Right lobe of liver (tissue), 4 donors: ENCODE results near the gene ADGRD1.

Experiments
- CTCF ChIP-seq, 4 donors: fragments of 200-600 bp in 3 of 4; fragments of 450-650 bp in 1 of 4; IDR thresholded peaks; one replicate each; pipeline versions ENCODE4 v1.5.1 to v1.8.0; 2016 to 2022; ENCODE audit warnings: antibody characterized with exemption in 4 of 4, mild to moderate bottlenecking in 2 of 4
- POLR2A ChIP-seq: fragments of 450-650 bp; IDR thresholded peaks from one replicate; pipeline ENCODE4 v1.6.1; 2017; ENCODE audit warnings: antibody characterized with exemption, mild to moderate bottlenecking
- donor health status: DM: no; HTN: no; CAD: no.
- donor health status: DM: no; HTN: no; CAD: no.
- donor health status: DM: no; HTN: yes; CAD: no.

- no peak for TF ChIP-seq CTCF (IDR thresholded peaks at IDR 0.05)
- TF ChIP-seq POLR2A, result no peak
Measured at GRCh38 chr12:130992979-130993538, 39.4 kb downstream of the ADGRD1 start.
